ENCODE results near the gene TMEM143.

Gene TMEM143

GRCh38 chr19:48359123-48359522 is 4.6 kb downstream of the TMEM143 start:
- DNase-seq (ENCODE audit: low read depth in 3 of 3) = no peak

- DNase-seq (ENCODE audit: low read depth in 3 of 3) = no peak
These were observed 8.3 kb downstream of the TMEM143 start for GRCh38 chr19:48355365-48355954.

GRCh38 chr19:48354332-48354992 is 9.3 kb downstream of the TMEM143 start:
- DNase-seq (ENCODE audit: low read depth in 3 of 3) = no peak

GRCh38 chr19:48353677-48354076 is 10.1 kb downstream of the TMEM143 start:
- DNase-seq (ENCODE audit: low read depth in 3 of 3) = no peak

GRCh38 chr19:48351341-48351752 is 12.4 kb downstream of the TMEM143 start:
- peak; percentile 58 to 72 (median 71) for DNase-seq (ENCODE audit: low read depth in 3 of 3)

- DNase-seq (ENCODE audit: low read depth in 3 of 3) = no peak
These were observed 12.9 kb downstream of the TMEM143 start for GRCh38 chr19:48350856-48351255.

- no peak for DNase-seq (ENCODE audit: low read depth in 3 of 3)
These were observed 15.0 kb downstream of the TMEM143 start for GRCh38 chr19:48348737-48349136.

GRCh38 chr19:48348045-48348444 is 15.7 kb downstream of the TMEM143 start:
- DNase-seq (ENCODE audit: low read depth in 3 of 3) = no peak

- no peak for DNase-seq (ENCODE audit: low read depth in 3 of 3)
These were observed 17.5 kb downstream of the TMEM143 start for GRCh38 chr19:48346191-48346590.

GRCh38 chr19:48344892-48345291 is 18.8 kb downstream of the TMEM143 start:
- DNase-seq (ENCODE audit: low read depth in 3 of 3) = no peak

GRCh38 chr19:48342841-48343540 is 20.7 kb downstream of the TMEM143 start:
- DNase-seq (ENCODE audit: low read depth in 3 of 3) = no peak

GRCh38 chr19:48342414-48342738 is 21.4 kb downstream of the TMEM143 start:
- no peak for DNase-seq (ENCODE audit: low read depth in 3 of 3)

GRCh38 chr19:48341515-48342413 is 22.0 kb downstream of the TMEM143 start:
- DNase-seq (ENCODE audit: low read depth in 3 of 3) = no peak

- DNase-seq (ENCODE audit: low read depth in 3 of 3) = no peak
These were observed 22.7 kb downstream of the TMEM143 start for GRCh38 chr19:48340995-48341394.

GRCh38 chr19:48338802-48339503 is 24.8 kb downstream of the TMEM143 start:
- no peak for DNase-seq (ENCODE audit: low read depth in 3 of 3)

GRCh38 chr19:48338253-48338755 is 25.4 kb downstream of the TMEM143 start:
- DNase-seq (ENCODE audit: low read depth in 3 of 3) = no peak

GRCh38 chr19:48333467-48334384 is 30.0 kb downstream of the TMEM143 start:
- peak; percentile 85 to 89 (median 87) for DNase-seq (ENCODE audit: low read depth in 3 of 3)

GRCh38 chr19:48332662-48333466 is 30.9 kb downstream of the TMEM143 start:
- peak; percentile 76 to 92 (median 88) for DNase-seq (ENCODE audit: low read depth in 3 of 3)

- DNase-seq (ENCODE audit: low read depth in 3 of 3) = no peak
These were observed 31.4 kb downstream of the TMEM143 start for GRCh38 chr19:48332351-48332661.
